ENCODE results near the gene SLC6A16.
"Not testable (repeated sequence)": the region's sequence is repeated elsewhere in the genome, so short reads cannot be mapped to it uniquely, and the experiment has no call there.

SLC6A16 gene

DNA sequence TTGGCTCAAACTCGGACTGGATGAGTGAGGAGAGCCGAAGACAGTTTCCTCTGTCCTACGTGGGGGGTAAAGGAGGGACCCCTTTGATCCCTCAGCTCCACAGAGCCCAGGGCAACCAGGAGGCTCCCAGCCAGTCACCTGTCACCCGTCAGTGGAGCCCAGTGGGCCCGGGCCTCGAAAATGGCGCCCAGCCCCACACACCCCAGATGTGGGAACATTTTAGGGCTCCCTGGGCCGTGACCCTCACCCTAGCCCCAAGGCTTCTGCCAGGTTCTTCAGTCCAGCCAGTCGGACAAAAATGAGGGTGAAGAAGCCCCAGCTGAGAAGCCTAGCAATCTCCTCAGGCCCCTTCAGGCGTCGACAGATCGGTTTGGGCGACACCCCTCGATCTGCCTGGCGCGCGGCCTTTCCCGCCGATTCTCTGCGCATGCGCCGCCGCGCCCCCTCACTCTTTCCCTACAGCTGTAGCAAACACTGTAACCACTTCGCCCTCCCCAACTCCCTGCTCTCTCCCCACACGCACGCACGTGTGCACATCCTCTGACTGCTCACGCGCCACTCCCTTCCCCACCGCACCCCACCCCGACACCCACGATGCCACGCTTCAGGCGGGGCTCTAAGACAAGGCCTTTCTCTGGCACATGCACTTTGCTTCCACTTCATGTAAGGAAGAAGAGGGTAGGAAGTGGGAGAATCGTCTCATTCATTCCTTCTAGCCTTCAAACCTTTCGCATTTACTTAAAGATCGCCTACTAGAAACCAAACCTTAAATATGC, at the start of gene SLC6A16:
SLC6A16 (minus strand) TSS at position 391 of the 776 bp plus-strand sequence. CDS start 13,844 bp downstream, outside the sequence.
- no peak for DNase-seq (ENCODE audit: low read depth in 2 of 3, low spot score in 2 of 3)

- DNase-seq (ENCODE audit: low read depth in 2 of 3, low spot score in 2 of 3): not testable (repeated sequence)
Observed at GRCh38 chr19:49373174-49373573, 48.2 kb upstream of the SLC6A16 start.

GRCh38 chr19:49371184-49371583, 46.2 kb upstream of the SLC6A16 start:
- DNase-seq (ENCODE audit: low read depth in 2 of 3, low spot score in 2 of 3): no peak

DNA sequence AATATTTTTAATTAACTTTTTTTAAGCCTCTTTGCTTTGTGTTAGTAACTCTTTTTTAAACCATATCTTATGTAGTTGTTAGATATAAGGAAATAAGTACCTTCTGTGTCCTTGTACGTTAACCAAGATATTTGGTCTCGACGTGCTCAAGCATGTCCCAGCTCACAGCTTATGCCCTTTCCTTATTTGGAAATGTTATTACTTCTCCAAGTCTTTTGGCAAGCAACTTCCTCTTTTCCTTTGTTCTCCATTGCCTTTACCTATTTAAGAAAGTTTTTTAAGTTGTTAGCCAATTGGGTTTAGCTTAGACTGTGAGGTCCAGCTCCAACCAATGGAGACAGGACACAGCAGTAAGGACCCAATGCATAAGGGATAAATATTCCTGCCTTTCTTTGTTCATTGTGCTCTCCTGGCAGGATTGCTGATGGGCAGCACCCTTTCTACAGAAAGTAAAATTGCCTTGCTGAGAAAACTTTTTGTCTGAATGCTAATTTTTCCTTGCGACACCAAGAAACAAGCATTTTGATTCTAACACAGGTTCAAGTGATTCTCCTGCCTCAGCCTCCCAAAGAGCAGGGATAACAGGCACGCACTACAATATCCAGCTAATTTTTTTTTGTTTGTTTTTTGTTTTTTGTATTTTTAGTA, 43.8 kb upstream of the SLC6A16 start:
- no peak for DNase-seq (ENCODE audit: low read depth in 2 of 3, low spot score in 2 of 3)

DNA sequence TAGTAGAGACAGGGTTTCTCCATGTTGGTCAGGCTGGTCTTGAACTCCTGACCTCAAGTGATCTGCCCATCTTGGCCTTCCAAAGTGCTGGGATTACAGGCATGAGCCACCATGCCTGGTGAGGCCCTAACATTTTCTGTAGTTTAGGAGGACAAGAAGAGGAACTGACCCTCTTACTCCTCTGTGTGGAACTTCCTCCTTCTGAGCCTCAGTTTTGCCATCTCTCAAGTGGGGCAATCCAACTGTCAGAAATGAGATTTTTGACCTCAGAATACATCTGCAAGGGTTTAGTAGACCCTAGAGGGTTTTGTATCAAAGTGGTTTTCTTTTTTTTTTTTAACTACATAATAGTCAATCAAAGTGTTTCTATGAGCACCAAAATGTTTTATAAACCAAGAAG, 41.1 kb upstream of the SLC6A16 start:
- DNase-seq (ENCODE audit: low read depth in 2 of 3, low spot score in 2 of 3): no peak

DNA sequence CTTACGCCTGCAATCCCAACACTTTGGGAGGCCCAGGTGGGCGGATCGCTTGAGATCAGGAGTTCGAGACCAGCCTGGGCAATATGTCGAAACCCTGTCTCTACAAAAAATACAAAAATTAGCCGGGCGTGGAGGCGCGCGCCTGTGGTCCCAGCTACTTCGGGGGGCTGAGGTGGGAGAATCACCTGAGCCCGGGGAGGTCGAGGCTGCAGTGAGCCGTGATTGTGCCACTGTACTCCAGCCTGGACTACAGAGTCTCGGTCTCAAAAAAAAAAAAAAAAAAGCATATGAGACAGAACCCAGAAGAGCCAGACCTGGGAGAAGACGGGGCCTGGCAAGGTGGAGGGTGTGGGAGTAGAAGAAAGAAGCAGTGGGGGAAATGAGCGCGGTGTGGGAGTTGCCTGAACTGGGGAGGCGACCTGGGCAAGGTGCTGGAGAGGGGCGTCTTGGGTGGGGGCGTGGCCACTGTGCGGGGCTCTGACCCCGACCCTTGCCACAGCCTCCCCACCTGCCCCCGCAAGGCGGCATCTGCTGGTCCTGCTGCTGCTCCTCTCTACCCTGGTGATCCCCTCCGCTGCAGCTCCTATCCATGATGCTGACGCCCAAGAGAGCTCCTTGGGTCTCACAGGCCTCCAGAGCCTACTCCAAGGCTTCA, 39.2 kb upstream of the SLC6A16 start:
- no peak for DNase-seq (ENCODE audit: low read depth in 2 of 3, low spot score in 2 of 3)

DNA sequence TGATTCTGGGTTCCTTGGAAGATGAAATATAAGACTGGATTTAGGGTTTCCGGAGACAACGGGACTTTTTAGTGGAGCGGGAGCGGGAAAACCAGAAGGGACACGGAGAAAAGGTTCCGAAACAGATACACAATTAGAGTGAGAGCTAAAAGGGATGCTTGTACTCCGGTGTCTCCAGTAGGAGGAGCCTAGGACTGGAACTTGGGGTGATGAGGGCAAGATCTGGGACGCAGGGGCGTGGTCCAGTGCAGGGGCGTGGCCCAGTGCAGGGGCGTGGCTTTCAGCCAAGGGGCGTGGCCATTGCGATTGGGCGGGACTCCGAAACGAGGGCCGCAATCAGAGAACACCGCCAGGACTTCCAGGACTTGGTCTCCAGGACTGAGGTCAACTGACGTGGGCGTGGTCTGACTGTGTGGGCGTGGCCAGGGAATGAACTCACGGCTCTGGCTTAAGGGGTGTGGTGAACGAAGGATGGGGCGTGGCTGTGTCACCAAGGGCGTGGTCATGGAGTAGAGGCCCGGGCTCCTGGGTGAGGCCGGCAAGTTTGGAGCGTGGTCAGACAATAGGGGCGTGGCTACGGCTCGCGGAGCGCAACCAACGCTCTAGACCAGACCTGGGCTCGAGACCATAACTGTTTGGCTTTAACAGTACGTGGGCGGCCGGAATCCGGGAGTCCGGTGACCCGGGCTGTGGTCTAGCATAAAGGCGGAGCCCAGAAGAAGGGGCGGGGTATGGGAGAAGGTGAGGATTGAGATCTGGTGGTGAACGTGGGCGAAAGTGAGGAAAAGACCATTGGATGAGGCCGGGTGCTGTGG, 38.5 kb upstream of the SLC6A16 start, which contains the start of gene DKKL1:
DKKL1 (plus strand) TSS at position 610 of the 815 bp plus-strand sequence; CDS start at position 732, 122 bp downstream.
- peak; percentile 64 to 80 (median 69) for DNase-seq (ENCODE audit: low read depth in 2 of 3, low spot score in 2 of 3)

- no peak for DNase-seq (ENCODE audit: low read depth in 2 of 3, low spot score in 2 of 3)
Observed at GRCh38 chr19:49362929-49363267, 37.9 kb upstream of the SLC6A16 start.

DNA sequence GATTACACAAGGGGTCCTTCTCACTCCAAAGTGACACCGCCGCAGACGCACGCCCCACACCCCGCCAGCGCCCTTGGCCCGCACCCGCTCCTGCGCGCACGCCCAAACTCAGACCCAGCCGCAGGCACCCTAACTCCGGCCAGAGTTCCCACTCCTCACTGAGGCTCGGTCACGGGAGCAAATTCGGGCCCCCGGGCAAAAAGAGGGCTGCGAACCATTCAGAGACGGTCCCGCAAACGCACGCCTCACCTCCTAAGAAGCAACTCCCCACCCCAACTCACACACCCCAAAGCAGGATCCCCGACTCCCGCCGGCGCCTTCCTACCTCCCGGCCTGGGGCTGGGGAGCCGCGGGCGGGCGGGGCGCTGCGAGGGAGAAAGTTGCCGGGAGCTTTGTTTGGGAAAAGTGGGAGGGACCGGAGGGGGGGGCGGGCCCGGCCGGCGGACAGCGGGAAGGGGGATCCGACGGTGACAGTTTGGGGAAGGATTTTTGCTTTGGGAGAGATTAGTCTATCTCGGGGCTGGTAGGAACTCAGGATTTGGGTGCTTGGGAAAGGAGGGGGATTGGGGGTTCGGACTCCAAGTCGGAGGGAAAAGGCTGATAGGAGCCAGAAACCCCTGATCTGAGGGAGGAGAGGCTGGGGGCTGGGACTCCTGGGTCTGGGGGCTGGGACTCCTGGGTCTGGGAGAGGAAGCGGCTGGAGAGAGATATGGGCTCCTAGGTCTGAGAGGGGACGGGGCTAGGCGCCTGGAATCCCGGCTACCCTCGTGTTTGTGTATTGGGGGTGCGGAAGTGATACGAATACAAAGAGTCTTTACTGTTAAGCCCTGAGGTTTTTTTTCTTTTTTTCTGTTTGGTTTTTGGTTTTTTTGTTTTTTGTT, 37.3 kb upstream of the SLC6A16 start, which contains the start of gene TEAD2:
TEAD2 (minus strand) TSS at position 369 of the 881 bp plus-strand sequence. CDS start 2,341 bp downstream, outside the sequence.
- DNase-seq (ENCODE audit: low read depth in 2 of 3, low spot score in 2 of 3): no peak

- DNase-seq (ENCODE audit: low read depth in 2 of 3, low spot score in 2 of 3): no peak
Observed at GRCh38 chr19:49361438-49362047, 36.6 kb upstream of the SLC6A16 start.

GRCh38 chr19:49359851-49360820, 35.1 kb upstream of the SLC6A16 start:
- DNase-seq (ENCODE audit: low read depth in 2 of 3, low spot score in 2 of 3): no peak

DNA sequence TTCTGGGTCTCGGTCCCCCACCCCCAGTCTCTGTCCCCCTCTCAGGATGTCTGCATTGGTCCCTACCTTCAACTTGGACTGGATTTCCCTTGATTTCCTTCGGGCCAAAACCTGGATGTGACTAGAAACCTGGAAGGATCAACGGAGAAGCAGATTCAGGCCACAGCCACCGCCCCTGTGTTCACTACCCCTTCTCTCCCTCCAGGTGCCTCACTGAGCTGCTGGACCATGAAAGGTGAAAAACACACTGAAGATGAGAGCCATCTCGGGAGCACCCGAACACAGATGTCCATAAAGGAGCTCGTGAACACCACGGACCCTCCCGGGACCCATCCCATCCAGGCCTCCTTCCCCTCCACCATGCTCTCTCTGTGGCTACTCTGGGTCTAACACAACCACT, 32.2 kb upstream of the SLC6A16 start:
- DNase-seq (ENCODE audit: low read depth in 2 of 3, low spot score in 2 of 3): no peak

GRCh38 chr19:49356382-49356781, 31.4 kb upstream of the SLC6A16 start:
- no peak for DNase-seq (ENCODE audit: low read depth in 2 of 3, low spot score in 2 of 3)

DNA sequence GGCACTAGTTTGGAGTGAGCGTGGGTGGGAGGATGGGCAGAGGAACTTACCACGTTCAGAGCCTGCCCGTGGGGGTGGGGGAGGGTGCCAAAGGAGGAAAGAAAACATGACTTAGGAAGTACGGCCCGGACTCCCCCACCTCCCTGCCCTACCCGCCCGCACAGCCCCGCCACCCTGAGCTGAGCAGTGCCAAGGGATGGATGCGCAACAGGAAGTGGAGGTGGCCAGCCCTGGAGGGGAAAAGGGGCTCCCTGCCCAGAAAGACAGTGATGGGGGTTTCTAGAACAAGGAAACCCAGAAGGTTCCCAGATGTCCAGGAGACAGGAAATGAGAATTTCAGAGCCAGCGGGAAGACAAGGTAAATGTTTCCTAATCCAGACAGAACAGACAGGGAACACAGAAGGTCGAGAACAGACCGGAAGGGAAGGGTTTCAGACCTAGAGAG, 30.9 kb upstream of the SLC6A16 start:
- no peak for DNase-seq (ENCODE audit: low read depth in 2 of 3, low spot score in 2 of 3)

DNA sequence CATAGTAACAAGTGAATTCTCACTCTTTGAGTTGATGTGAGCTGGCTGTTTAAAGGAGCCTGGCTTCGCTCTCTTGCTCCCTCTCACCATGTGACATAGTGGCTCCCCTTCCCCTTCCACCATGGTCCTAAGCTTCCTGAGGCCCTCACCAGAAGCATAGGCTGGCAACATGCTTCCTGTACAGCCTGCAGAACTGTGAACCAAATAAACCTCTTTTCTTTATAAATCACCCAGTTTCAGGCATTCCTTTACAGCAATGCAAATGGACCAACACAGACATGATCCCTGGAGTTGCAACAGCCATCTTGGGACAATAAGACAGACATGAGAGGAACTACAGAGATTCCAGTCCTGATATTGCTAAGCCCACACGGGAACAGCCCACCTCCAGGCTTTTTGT, 24.6 kb upstream of the SLC6A16 start:
- no peak for DNase-seq (ENCODE audit: low read depth in 2 of 3, low spot score in 2 of 3)

- no peak for DNase-seq (ENCODE audit: low read depth in 2 of 3, low spot score in 2 of 3)
Observed at GRCh38 chr19:49348305-49349189, 23.6 kb upstream of the SLC6A16 start.

DNA sequence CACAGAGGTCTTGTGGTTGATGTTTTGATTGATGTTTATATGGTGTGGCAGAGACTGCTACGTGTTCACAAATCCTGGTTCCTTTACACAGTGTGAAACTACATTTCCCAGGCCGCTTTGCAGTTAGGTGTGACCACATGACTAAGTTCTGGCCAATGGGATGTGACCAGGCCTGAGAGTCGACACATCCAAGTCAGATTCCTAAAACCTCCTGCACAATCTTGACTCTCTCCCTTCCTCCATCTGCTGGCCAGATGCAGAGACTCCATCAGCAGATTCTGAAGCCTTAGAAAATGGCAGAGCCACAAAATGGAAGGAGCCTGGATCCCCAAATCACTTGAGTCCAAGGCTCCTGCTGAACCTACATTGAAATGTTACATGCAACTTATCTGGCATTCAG, 22.8 kb upstream of the SLC6A16 start:
- DNase-seq (ENCODE audit: low read depth in 2 of 3, low spot score in 2 of 3): no peak
